H1 (cell line): Measurements from ENCODE around the gene RELT. TPM values are rescaled to one million over a fixed set of nuclear protein-coding genes. Genes with fewer than 3 reads are reported as not detected.

ENCODE experiments used
- CTCF ChIA-PET: fragments of 300-600 bp; sonication (Branson Sonifier 250); formaldehyde crosslinking; loops from one replicate; lab custom pipeline; 2021; ENCODE audit not compliant: partially characterized antibody; lab: Charles Lee
- POLR2A ChIA-PET: fragments of 300-600 bp; sonication (Branson Sonifier 250); formaldehyde crosslinking; loops from one replicate; lab custom pipeline; 2021; ENCODE audit warnings: inconsistent platforms; ENCODE audit not compliant: partially characterized antibody; lab: Charles Lee
- DNase-seq, 2 experiments: peaks; one replicate each; pipeline versions ENCODE4 v3.0.0 to v3.0.0-alpha.2; 2010 to 2022; ENCODE audit warnings: low spot score in 2 of 2, low read depth in 1 of 2, mixed read lengths in 1 of 2
- FAIRE-seq: peaks from 2 replicates; lab custom pipeline; 2011; peaks lifted over from hg19 to GRCh38; lab: Jason Lieb, UNC
- H2AFZ ChIP-seq: 2 replicates; pipeline ENCODE4 v1.8.1; 2012; ENCODE audit warnings: low read length, inconsistent platforms
- H2AK5ac ChIP-seq: 2 replicates; pipeline ENCODE4 v1.6.1; 2013; ENCODE audit warnings: low read depth, low read length
- H2BK120ac ChIP-seq: replicated peaks from 2 replicates; pipeline ENCODE3; 2013; ENCODE audit warnings: low read depth, low read length, inconsistent platforms
- H2BK12ac ChIP-seq: 2 replicates; pipeline ENCODE4 v1.6.1; 2013; ENCODE audit warnings: low read depth, low read length
- H2BK15ac ChIP-seq: 2 replicates; pipeline ENCODE4 v1.6.1; 2013; ENCODE audit warnings: low read length
- H2BK20ac ChIP-seq: 2 replicates; pipeline ENCODE4 v1.6.1; 2013; ENCODE audit warnings: low read length
- H2BK5ac ChIP-seq: 2 replicates; pipeline ENCODE4 v1.6.1; 2013; ENCODE audit warnings: low read depth, low read length
- H3K14ac ChIP-seq: 2 replicates; pipeline ENCODE4 v1.6.1; 2013; ENCODE audit warnings: inconsistent platforms; ENCODE audit not compliant: insufficient read length
- H3K18ac ChIP-seq: 2 replicates; pipeline ENCODE4 v1.6.1; 2013; ENCODE audit warnings: low read length; ENCODE audit errors: extremely low read depth
- H3K23ac ChIP-seq: 2 replicates; pipeline ENCODE4 v1.6.1; 2013; ENCODE audit warnings: inconsistent platforms; ENCODE audit not compliant: insufficient read length
- H3K23me2 ChIP-seq: 2 replicates; pipeline ENCODE4 v1.6.1; 2013; ENCODE audit warnings: low read depth, low read length
- H3K27ac ChIP-seq: 2 replicates; pipeline ENCODE4 v1.6.1; 2011; ENCODE audit warnings: low read depth, low read length, inconsistent platforms
- H3K27me3 ChIP-seq, 4 experiments: replicated peaks in 1 of 4; 1 replicate in 1 of 4; 2 replicates in 3 of 4; pipeline versions ENCODE4 v1.6.1 to v1.8.1; 2011 to 2013; ENCODE audit warnings: low read length in 3 of 4, mild to moderate bottlenecking in 3 of 4, inconsistent platforms in 2 of 4, mixed read lengths in 2 of 4, moderate library complexity in 1 of 4; ENCODE audit not compliant: control insufficient read depth in 3 of 4, insufficient read depth in 3 of 4; ENCODE audit errors: extremely low read depth in 1 of 4
- H3K36me3 ChIP-seq, 4 experiments: 2 replicates each; pipeline versions ENCODE4 v1.6.1 to v1.8.1; 2011 to 2013; ENCODE audit warnings: mild to moderate bottlenecking in 4 of 4, low read length in 3 of 4, moderate library complexity in 2 of 4, control low read depth in 1 of 4, inconsistent platforms in 1 of 4; ENCODE audit not compliant: insufficient read depth in 4 of 4, control insufficient read depth in 2 of 4
- H3K4ac ChIP-seq: replicated peaks from 2 replicates; pipeline ENCODE3; 2013; ENCODE audit warnings: low read length, low read depth, mixed read lengths, inconsistent platforms; ENCODE audit not compliant: insufficient read length
- H3K4me1 ChIP-seq, 4 experiments: replicated peaks in 1 of 4; 1 replicate in 1 of 4; 2 replicates in 3 of 4; pipeline versions ENCODE4 v1.6.1 to v1.8.1; 2011 to 2013; ENCODE audit warnings: low read length in 3 of 4, inconsistent platforms in 2 of 4, mixed read lengths in 1 of 4; ENCODE audit not compliant: insufficient read depth in 4 of 4, control insufficient read depth in 3 of 4
- H3K4me2 ChIP-seq, 2 experiments: 2 replicates each; pipeline versions ENCODE4 v1.6.1 to v1.8.1; 2011 to 2013; ENCODE audit warnings: low read depth in 2 of 2, low read length in 2 of 2, control low read depth in 1 of 2, inconsistent platforms in 1 of 2, mild to moderate bottlenecking in 1 of 2; ENCODE audit not compliant: insufficient read depth in 1 of 2
- H3K4me3 ChIP-seq, 4 experiments: fragments of 200-600, 300-600 bp in 1 of 4; sonication (generic), shearing (Covaris generic), sonication (Bioruptor Twin) in 1 of 4; 2 replicates each; pipeline versions ENCODE4 v1.5.1 to v1.8.1; 2011 to 2016; ENCODE audit warnings: low read length in 4 of 4, low read depth in 3 of 4, control low read depth in 2 of 4, inconsistent platforms in 2 of 4, mild to moderate bottlenecking in 2 of 4, mixed read lengths in 1 of 4, moderate library complexity in 1 of 4; ENCODE audit not compliant: insufficient read depth in 2 of 4; ENCODE audit errors: extremely low read depth in 1 of 4
- H3K56ac ChIP-seq: replicated peaks from 2 replicates; pipeline ENCODE3; 2013; ENCODE audit warnings: low read depth, mild to moderate bottlenecking, mixed read lengths, low read length, inconsistent platforms; ENCODE audit not compliant: insufficient read length
- H3K79me1 ChIP-seq: 2 replicates; pipeline ENCODE4 v1.6.1; 2013; ENCODE audit warnings: low read depth, low read length, control low read depth
- H3K79me2 ChIP-seq, 2 experiments: 2 replicates each; pipeline versions ENCODE4 v1.6.1 to v1.8.1; 2012 to 2013; ENCODE audit warnings: low read length in 2 of 2, mild to moderate bottlenecking in 2 of 2, inconsistent platforms in 1 of 2; ENCODE audit not compliant: insufficient read depth in 2 of 2, control insufficient read depth in 1 of 2
- H3K9ac ChIP-seq, 4 experiments: replicated peaks in 1 of 4; 1 replicate in 1 of 4; 2 replicates in 3 of 4; pipeline versions ENCODE4 v1.6.1 to v1.8.1; 2011 to 2013; ENCODE audit warnings: low read depth in 3 of 4, low read length in 3 of 4, control low read depth in 2 of 4, mild to moderate bottlenecking in 2 of 4, moderate library complexity in 2 of 4, inconsistent platforms in 1 of 4; ENCODE audit errors: extremely low read depth in 1 of 4
- H3K9me3 ChIP-seq, 2 experiments: 2 replicates each; pipeline versions ENCODE4 v1.6.1 to v1.8.1; 2012 to 2013; ENCODE audit warnings: mild to moderate bottlenecking in 2 of 2, moderate library complexity in 2 of 2, control low read depth in 1 of 2, inconsistent platforms in 1 of 2, low read depth in 1 of 2, low read length in 1 of 2, mixed read lengths in 1 of 2; ENCODE audit not compliant: insufficient read depth in 2 of 2
- H4K20me1 ChIP-seq, 2 experiments: replicated peaks in 1 of 2; 2 replicates each; pipeline versions ENCODE3 to v1.8.1; 2011 to 2013; ENCODE audit warnings: inconsistent platforms in 2 of 2, low read length in 2 of 2, mild to moderate bottlenecking in 1 of 2; ENCODE audit not compliant: insufficient read depth in 2 of 2, control insufficient read depth in 1 of 2
- H4K5ac ChIP-seq: 2 replicates; pipeline ENCODE4 v1.6.1; 2013; ENCODE audit warnings: low read length, low read depth, mixed read lengths, inconsistent platforms; ENCODE audit not compliant: insufficient read length
- H4K8ac ChIP-seq: 2 replicates; pipeline ENCODE4 v1.8.0; 2013; ENCODE audit warnings: mild to moderate bottlenecking, moderate library complexity, low read length, inconsistent platforms; ENCODE audit not compliant: insufficient read depth; ENCODE audit errors: extremely low read depth
- H4K91ac ChIP-seq: replicated peaks from 2 replicates; pipeline ENCODE3; 2013; ENCODE audit warnings: low read length, mixed read lengths, inconsistent platforms; ENCODE audit not compliant: insufficient read length
- GTF2F1 ChIP-seq: IDR thresholded peaks from 2 replicates; pipeline ENCODE4 v1.6.1; 2012; ENCODE audit warnings: low read depth, low read length, improper control_type of control experiment, borderline replicate concordance
- HDAC6 ChIP-seq: IDR thresholded peaks from one replicate; pipeline ENCODE4 v1.7.1; 2012; ENCODE audit warnings: low read depth, mild to moderate bottlenecking, inconsistent platforms, low read length, moderate library complexity
- MAFK ChIP-seq: IDR thresholded peaks from 2 replicates; pipeline ENCODE4 v1.6.1; 2012; ENCODE audit warnings: low read depth, mild to moderate bottlenecking, improper control_type of control experiment, low read length
- PHF8 ChIP-seq: fragments of 200-600 bp; sonication (generic); conservative IDR thresholded peaks from 2 replicates; pipeline ENCODE4 v1.7.1; 2012; ENCODE audit warnings: low read depth, mild to moderate bottlenecking, inconsistent platforms, low read length, moderate library complexity
- POLR2AphosphoS5 ChIP-seq: IDR thresholded peaks from 2 replicates; pipeline ENCODE4 v1.6.1; 2011; ENCODE audit warnings: low read depth, low read length
- RFX5 ChIP-seq: IDR thresholded peaks from 2 replicates; pipeline ENCODE4 v1.6.1; 2011; ENCODE audit warnings: low read depth, low read length, improper control_type of control experiment, borderline replicate concordance
- RNF2 ChIP-seq: fragments of 200-900, 300-1000 bp; sonication (generic); IDR thresholded peaks from 2 replicates; pipeline ENCODE4 v1.7.1; 2016; ENCODE audit warnings: borderline replicate concordance, low read depth, mild to moderate bottlenecking, antibody characterized with exemption, low read length; ENCODE audit not compliant: poor library complexity, severe bottlenecking; ENCODE audit errors: missing control alignments
- SRF ChIP-seq: IDR thresholded peaks from 2 replicates; pipeline ENCODE4 v1.6.1; 2011; ENCODE audit warnings: mild to moderate bottlenecking, low read depth, low read length, moderate library complexity
- TAF7 ChIP-seq: optimal IDR thresholded peaks from 2 replicates; pipeline ENCODE3; 2011; ENCODE audit warnings: low read depth, mild to moderate bottlenecking, inconsistent platforms, low read length, moderate library complexity, borderline replicate concordance
- TCF12 ChIP-seq: IDR thresholded peaks from 2 replicates; pipeline ENCODE4 v1.6.1; 2011; ENCODE audit warnings: low read depth, mild to moderate bottlenecking, low read length
- TEAD4 ChIP-seq: IDR thresholded peaks from 2 replicates; pipeline ENCODE4 v1.6.1; 2012; ENCODE audit warnings: low read depth, low read length, inconsistent platforms, mixed read lengths
- YY1 ChIP-seq: IDR thresholded peaks from 2 replicates; pipeline ENCODE4 v1.6.1; 2011; ENCODE audit warnings: low read depth, mild to moderate bottlenecking, low read length
- WGBS, 2 experiments: shearing (Covaris generic) in 1 of 2; methylation state at CpG; one replicate each; pipeline versions ENCODE4 v1.1.6 to v1.1.7; 2013 to 2015; ENCODE audit warnings: low lambda C conversion rate in 2 of 2, mixed read lengths in 2 of 2, inconsistent platforms in 1 of 2, low coverage in 1 of 2, missing lambda C conversion rate in 1 of 2; ENCODE audit not compliant: insufficient replicate concordance in 2 of 2, insufficient coverage in 1 of 2, insufficient read length in 1 of 2; ENCODE audit errors: extremely low coverage in 1 of 2, missing lambda C conversion rate in 1 of 2; 5-methylcytosine and 5-hydroxymethylcytosine counted together
- polyA plus RNA-seq, 7 experiments: library from polyadenylated mRNA; depleted of rRNA in 3 of 7; stranded (reverse) in 5 of 7; unstranded in 2 of 7; fragments of >200 nt in 5 of 7; fragments of 200-250 nt in 2 of 7; gene quantifications; 1 replicate in 5 of 7; 2 replicates in 1 of 7; 4 replicates in 1 of 7; pipeline versions ENCODE4 v1.2.1 to v1.2.3, GENCODE V29; 2011 to 2013; ENCODE audit warnings: missing spikeins in 2 of 7, mixed read lengths in 2 of 7
- total RNA-seq: library from RNA; stranded (reverse); fragmentation: NEBNext Ultra II Directional; extraction: Animal tissue kit (Norgen Biotek cat#: 25700); gene quantifications from 2 replicates; pipeline ENCODE4 v1.2.1, GENCODE V29; 2021

The RELT gene
- total and polyA plus RNA-seq, 2 of the 8 experiments (the other 6 are each of a cell fraction or from before 2014, with no cell fraction given): 3.4 to 5.7 TPM

DNA sequence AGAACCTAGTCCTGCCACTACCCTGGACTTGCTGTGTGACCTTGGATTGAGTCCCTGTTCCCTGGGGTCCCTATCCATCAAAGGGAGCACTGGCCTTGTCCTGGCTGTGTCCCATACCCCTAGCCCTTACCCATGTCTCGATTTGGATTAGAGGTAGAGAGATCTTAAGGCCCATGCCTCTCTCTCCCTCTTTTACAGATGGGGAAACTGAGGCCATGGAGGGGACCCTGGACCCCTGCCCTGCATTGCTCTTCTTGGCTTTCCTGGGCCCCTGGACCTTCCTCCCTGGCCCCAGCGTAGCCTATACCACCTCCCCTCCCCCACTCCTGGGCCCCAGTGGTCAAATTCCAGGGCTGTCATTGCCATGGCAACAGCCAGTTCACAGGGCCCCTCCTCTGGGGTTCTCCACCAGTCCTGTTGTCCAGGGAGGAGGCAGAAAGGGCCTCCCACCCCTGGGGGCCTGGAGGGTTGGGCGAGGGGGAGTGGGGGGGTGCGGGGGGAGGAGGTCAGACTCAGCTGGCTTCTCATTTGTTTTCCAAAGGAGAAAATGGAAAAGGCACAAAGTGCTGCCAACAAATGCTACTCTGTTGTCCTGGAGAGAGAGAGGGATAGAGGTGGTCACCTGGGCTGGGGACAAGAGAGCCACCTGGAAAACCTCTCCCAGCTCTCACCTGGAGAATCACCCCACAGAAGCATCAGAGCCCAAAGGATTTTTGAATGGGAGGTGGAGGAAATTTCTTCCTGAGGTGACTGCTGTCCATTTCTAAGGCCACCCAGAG is 44.9 kb upstream of the RELT start:
- H3K23me2 ChIP-seq: no peaks in the 10 kb centered on the region
- H3K9ac ChIP-seq: no peak overlapping the region
- H3K18ac ChIP-seq: peak overlapping the region; percentile 34
- peaks cover 28 to 58% (median 52%) of the 10 kb centered on the region in 4 experiments for H3K27me3 ChIP-seq
- H4K91ac ChIP-seq: no peak overlapping the region
- 36% methylated on average over 2 of the region's 4 CpGs; no CpG with 5 or more reads in 1 of the 2 experiments for WGBS, 2 experiments
- no peak overlapping the region for H2AFZ ChIP-seq
- DNase-seq (peak in 1 of 2 experiments; percentile 84), FAIRE-seq (no peak)
- H3K4me2 ChIP-seq: peak overlapping the region; percentile 55 to 58
- no peaks in the 10 kb centered on the region for H3K79me1 ChIP-seq
- H3K4me3 ChIP-seq: peak overlapping the region in 3 of 4 experiments; percentile 25 to 31 (median 27); a peak in 4 of 8 replicates
- ChIA-PET POLR2A (interaction anchor here (1.0 to 10.7 kb wide), 3 partner anchors 10 to 23 kb away, joined by 3 to 91 read pairs (median 4); partner anchors contain the start of gene ARHGEF17), CTCF (interaction anchor here (0.6 to 15.6 kb wide), 16 partner anchors 9 to 379 kb away, joined by 3 to 258 read pairs (median 5); partner anchors contain the start of gene ARHGEF17)
- H2BK120ac ChIP-seq: no peak overlapping the region
- no peaks in the 10 kb centered on the region for H3K79me2 ChIP-seq
- H3K14ac ChIP-seq: no peak overlapping the region
- no peak overlapping the region for H3K56ac ChIP-seq
- H2BK5ac ChIP-seq: no peak overlapping the region
- no peaks in the 10 kb centered on the region for H3K9me3 ChIP-seq
- peaks cover 25 to 35% of the 10 kb centered on the region in 2 experiments for H4K20me1 ChIP-seq
- H4K5ac ChIP-seq: no peak overlapping the region
- no peak overlapping the region for H3K23ac ChIP-seq
- H2AK5ac ChIP-seq: peak overlapping the region; percentile 32; the same call in 1 of the 2 replicates
- H3K4me1 ChIP-seq: peaks cover 10 to 32% (median 24%) of the 10 kb centered on the region in 4 experiments
- H3K4ac ChIP-seq: no peak overlapping the region
- no peaks in the 10 kb centered on the region for H3K36me3 ChIP-seq
- H2BK15ac ChIP-seq: no peak overlapping the region
- H4K8ac ChIP-seq: no peak overlapping the region
- H2BK12ac ChIP-seq: no peak overlapping the region
- H2BK20ac ChIP-seq: no peak overlapping the region
- no peak overlapping the region for H3K27ac ChIP-seq
- TF ChIP-seq RNF2 (no peak), GTF2F1 (no peak), RFX5 (no peak), SRF (no peak), HDAC6 (no peak), TAF7 (no peak), MAFK (no peak), POLR2AphosphoS5 (no peak), YY1 (no peak), TEAD4 (peak; percentile 98), PHF8 (no peak), TCF12 (no peak)
